Endothelial cell (in vitro differentiated cells): ENCODE measurements around the gene PDZRN4. TPM values are rescaled to one million over a fixed set of nuclear protein-coding genes. Genes with fewer than 3 reads are reported as not detected.
"Not testable (repeated sequence)": the region's sequence is repeated elsewhere in the genome, so short reads cannot be mapped to it uniquely, and the experiment has no call there.

Source experiments
- DNase-seq: peaks from one replicate; pipeline ENCODE4 v3.0.0; 2021; ENCODE audit warnings: low spot score
- H3K27ac Mint-ChIP-seq: one replicate; pipeline ENCODE4 v1.8.0; 2021; ENCODE audit warnings: mixed read lengths, inconsistent platforms; ENCODE audit not compliant: unreplicated experiment
- H3K27me3 Mint-ChIP-seq: one replicate; pipeline ENCODE4 v1.8.0; 2021; ENCODE audit warnings: mild to moderate bottlenecking, moderate library complexity, mixed read lengths, inconsistent platforms; ENCODE audit not compliant: unreplicated experiment
- H3K36me3 Mint-ChIP-seq: one replicate; pipeline ENCODE4 v1.8.0; 2021; ENCODE audit warnings: mild to moderate bottlenecking, low read depth, mixed read lengths, inconsistent platforms; ENCODE audit not compliant: unreplicated experiment
- H3K4me1 Mint-ChIP-seq: one replicate; pipeline ENCODE4 v1.8.0; 2021; ENCODE audit warnings: mild to moderate bottlenecking, mixed read lengths, inconsistent platforms; ENCODE audit not compliant: unreplicated experiment
- H3K4me3 Mint-ChIP-seq: one replicate; pipeline ENCODE4 v1.8.0; 2021; ENCODE audit warnings: mild to moderate bottlenecking, mixed read lengths, inconsistent platforms; ENCODE audit not compliant: unreplicated experiment
- H3K9me3 Mint-ChIP-seq: one replicate; pipeline ENCODE4 v1.8.0; 2021; ENCODE audit warnings: mixed read lengths, inconsistent platforms; ENCODE audit not compliant: unreplicated experiment
- total RNA-seq: library from RNA; stranded (reverse); fragmentation: NEBNext Ultra II Directional; extraction: Animal tissue kit (Norgen Biotek cat#: 25700); gene quantifications from one replicate; pipeline ENCODE4 v1.2.1, GENCODE V29; 2021; ENCODE audit not compliant: unreplicated experiment
- TF ChIP-seq, protein P1 (sequence below): fragments of 200-600 bp; sonication (generic); IDR thresholded peaks from one replicate; pipeline ENCODE4 v1.5.0; 2021; ENCODE audit warnings: antibody characterized with exemption; ENCODE audit not compliant: unreplicated experiment

Gene PDZRN4
- total RNA-seq, 1 donor from 2014 or later, result not detected

DNA sequence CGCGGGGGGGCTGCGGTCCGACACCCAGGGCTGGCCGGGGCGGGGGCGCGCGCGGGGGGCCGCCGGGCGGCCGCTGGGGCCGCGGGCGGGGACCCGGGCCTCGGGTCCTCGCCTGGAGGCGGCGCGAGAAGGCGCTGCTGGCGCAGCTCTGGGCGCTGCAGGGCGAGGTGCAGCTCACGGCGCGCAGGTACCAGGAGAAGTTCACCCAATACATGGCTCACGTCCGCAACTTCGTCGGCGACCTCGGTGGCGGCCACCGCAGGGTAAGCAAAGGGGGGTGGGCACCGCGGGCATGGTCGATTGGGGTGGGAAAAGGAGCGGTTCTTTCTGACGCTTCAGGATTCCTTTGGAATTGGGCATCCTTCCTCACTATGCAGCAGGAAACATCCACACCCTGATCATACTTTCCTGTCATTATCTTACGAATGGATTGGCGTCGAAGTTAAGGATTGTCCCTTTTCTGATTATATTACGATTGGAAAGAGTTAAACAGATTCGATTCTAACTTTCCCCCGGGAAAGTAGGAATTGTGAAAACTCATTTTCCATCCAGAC, 798 bp downstream of the PDZRN4 start:
- Mint-ChIP-seq H3K4me1 (peaks cover 16% of the 10 kb centered on the region), H3K27ac (no peak overlapping the region), H3K27me3 (peaks cover 7% of the 10 kb centered on the region), H3K36me3 (no peaks in the 10 kb centered on the region), H3K4me3 (peak overlapping the region; percentile 66), H3K9me3 (no peaks in the 10 kb centered on the region)
- TF ChIP-seq, protein P1, sequence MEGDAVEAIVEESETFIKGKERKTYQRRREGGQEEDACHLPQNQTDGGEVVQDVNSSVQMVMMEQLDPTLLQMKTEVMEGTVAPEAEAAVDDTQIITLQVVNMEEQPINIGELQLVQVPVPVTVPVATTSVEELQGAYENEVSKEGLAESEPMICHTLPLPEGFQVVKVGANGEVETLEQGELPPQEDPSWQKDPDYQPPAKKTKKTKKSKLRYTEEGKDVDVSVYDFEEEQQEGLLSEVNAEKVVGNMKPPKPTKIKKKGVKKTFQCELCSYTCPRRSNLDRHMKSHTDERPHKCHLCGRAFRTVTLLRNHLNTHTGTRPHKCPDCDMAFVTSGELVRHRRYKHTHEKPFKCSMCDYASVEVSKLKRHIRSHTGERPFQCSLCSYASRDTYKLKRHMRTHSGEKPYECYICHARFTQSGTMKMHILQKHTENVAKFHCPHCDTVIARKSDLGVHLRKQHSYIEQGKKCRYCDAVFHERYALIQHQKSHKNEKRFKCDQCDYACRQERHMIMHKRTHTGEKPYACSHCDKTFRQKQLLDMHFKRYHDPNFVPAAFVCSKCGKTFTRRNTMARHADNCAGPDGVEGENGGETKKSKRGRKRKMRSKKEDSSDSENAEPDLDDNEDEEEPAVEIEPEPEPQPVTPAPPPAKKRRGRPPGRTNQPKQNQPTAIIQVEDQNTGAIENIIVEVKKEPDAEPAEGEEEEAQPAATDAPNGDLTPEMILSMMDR, result no peak
- no peak for DNase-seq

DNA sequence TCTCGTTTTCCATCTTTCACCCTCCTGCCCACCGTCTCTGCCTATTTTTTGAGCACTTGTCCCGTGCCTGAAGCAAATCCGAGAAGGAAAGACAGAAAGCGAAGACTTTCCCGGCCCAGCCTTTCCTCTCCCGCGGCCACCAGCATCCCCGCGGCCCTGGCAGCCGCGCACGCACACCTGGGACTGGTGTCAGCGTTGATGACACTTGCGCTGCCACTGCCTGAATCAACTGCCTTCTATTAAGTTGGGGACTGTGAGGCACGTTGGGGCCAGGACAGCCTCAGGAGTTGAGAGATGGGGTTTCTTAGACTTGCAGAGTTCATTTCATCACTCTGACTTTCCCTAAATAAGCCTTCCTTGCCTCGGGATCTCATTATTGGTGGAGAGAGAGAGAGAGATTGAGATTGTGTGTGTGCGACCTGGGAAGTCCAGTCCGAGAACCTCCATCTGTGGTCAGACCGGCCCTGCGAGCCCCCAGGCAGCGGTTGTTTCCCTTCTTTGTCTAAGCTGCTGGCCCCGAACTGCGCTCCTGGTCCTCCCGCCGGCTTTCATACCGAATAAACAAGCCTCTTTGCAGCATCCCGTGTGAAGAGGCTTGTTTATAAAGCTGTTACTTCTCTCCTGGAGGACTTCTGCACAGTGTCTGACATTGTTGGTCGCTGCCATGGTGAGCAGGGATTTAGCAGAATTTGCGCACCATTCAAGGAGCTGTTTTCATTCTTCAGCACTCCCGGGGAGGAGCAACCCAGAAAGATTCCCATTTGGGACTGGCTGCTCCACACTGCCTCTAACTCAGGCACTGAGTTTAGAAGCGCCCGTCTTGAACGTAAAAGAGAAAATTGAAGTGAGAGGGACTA, 1.5 kb downstream of the PDZRN4 start:
- DNase-seq, result peak; percentile 11
- Mint-ChIP-seq H3K4me3 (peak overlapping the region; percentile 66), H3K27ac (no peak overlapping the region), H3K4me1 (peaks cover 16% of the 10 kb centered on the region), H3K36me3 (no peaks in the 10 kb centered on the region), H3K9me3 (no peaks in the 10 kb centered on the region), H3K27me3 (peaks cover 7% of the 10 kb centered on the region)
- TF ChIP-seq, protein P1, result no peak

DNA sequence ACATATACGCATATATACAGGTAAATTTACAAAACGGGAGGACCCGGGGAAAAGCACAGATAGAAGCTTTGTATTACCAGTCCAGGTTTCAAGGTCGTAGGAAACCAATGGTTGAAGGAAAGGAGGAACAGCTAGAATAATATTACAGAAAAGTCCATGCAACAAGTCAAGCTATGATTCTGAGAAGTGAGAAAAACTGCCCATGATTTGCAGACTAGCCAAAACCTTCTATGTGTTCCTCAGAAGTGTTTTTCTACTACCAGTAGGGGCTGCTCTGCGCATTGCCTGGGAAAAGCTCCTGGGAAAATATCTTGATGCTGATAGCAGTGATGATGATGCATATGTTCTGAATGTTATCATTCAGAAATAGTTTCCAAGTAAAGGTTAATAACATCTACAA, 2.2 kb downstream of the PDZRN4 start:
- Mint-ChIP-seq H3K27ac (no peak overlapping the region), H3K4me1 (peaks cover 16% of the 10 kb centered on the region), H3K27me3 (peaks cover 7% of the 10 kb centered on the region), H3K36me3 (no peaks in the 10 kb centered on the region), H3K4me3 (no peak overlapping the region), H3K9me3 (no peaks in the 10 kb centered on the region)
- TF ChIP-seq, protein P1, result no peak
- DNase-seq, result peak; percentile 14

DNA sequence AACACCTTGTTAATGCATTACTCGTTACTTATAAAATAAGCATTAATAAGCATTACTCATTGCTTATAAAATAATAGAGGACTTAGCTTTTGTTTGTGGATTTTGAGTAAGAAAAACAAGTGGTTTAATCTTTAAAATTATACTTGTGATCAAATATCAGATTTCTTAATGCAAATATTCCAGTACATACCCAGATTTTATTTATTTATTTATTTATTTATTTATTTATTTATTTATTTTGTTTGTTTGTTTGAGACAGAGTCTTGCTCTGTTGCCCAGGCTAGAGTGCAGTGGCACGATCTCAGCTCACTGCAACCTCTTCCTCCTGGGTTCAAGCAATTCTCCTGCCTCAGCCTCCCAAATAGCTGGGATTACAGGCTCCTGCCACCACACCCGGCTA, 3.4 kb downstream of the PDZRN4 start:
- H3K36me3 Mint-ChIP-seq, DNase-seq, H3K27ac Mint-ChIP-seq, H3K27me3 Mint-ChIP-seq, H3K4me3 Mint-ChIP-seq, H3K9me3 Mint-ChIP-seq: not testable (repeated sequence)
- H3K4me1 Mint-ChIP-seq, result peaks cover 16% of the 10 kb centered on the region

DNA sequence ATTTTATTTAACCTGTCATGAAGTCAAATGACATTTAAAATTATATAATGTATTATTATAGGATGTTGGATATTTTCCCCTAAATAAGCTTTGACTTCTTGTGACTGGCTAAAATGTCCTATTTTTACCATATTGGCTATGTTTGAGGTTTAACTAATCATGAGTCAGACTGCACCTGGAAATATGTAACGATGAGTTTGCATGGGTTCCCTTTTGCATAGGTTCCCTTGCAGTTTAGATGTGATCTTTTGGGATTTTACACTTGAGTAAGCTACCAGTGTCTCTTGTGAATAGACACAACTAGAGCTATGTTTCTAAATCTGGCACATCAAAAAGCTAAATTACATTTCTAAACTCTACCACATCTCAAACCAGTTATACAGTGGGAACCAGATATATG, 5.2 kb downstream of the PDZRN4 start:
- Mint-ChIP-seq H3K4me3 (no peak overlapping the region), H3K27me3 (no peaks in the 10 kb centered on the region), H3K4me1 (peaks cover 11% of the 10 kb centered on the region), H3K9me3 (no peaks in the 10 kb centered on the region), H3K27ac (no peak overlapping the region), H3K36me3 (no peaks in the 10 kb centered on the region)
- TF ChIP-seq, protein P1, result no peak
- DNase-seq, result no peak
